HFF-Myc (cell line): Measurements from ENCODE around the gene CAMTA1.

Source experiments
- DNase-seq: peaks from one replicate; pipeline ENCODE4 v3.0.0-alpha.2; 2011; ENCODE audit warnings: low read depth; ENCODE audit errors: extremely low read depth
- H3K4me3 ChIP-seq: replicated peaks from 2 replicates; pipeline ENCODE4 v1.5.1; 2011; ENCODE audit warnings: low read depth, mild to moderate bottlenecking, control low read depth, low read length
- TF ChIP-seq, protein P1 (sequence below): IDR thresholded peaks from 2 replicates; pipeline ENCODE4 v1.5.1; 2012; ENCODE audit warnings: mild to moderate bottlenecking, low read depth, low read length, control low read depth; ENCODE audit errors: missing control alignments

CAMTA1 gene

GRCh38 chr1:7588457-7588827 is 803.2 kb downstream of the CAMTA1 start:
- H3K4me3 ChIP-seq, result no peak overlapping the region
- no peak for DNase-seq
- TF ChIP-seq, protein P1, sequence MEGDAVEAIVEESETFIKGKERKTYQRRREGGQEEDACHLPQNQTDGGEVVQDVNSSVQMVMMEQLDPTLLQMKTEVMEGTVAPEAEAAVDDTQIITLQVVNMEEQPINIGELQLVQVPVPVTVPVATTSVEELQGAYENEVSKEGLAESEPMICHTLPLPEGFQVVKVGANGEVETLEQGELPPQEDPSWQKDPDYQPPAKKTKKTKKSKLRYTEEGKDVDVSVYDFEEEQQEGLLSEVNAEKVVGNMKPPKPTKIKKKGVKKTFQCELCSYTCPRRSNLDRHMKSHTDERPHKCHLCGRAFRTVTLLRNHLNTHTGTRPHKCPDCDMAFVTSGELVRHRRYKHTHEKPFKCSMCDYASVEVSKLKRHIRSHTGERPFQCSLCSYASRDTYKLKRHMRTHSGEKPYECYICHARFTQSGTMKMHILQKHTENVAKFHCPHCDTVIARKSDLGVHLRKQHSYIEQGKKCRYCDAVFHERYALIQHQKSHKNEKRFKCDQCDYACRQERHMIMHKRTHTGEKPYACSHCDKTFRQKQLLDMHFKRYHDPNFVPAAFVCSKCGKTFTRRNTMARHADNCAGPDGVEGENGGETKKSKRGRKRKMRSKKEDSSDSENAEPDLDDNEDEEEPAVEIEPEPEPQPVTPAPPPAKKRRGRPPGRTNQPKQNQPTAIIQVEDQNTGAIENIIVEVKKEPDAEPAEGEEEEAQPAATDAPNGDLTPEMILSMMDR, result no peak

DNA sequence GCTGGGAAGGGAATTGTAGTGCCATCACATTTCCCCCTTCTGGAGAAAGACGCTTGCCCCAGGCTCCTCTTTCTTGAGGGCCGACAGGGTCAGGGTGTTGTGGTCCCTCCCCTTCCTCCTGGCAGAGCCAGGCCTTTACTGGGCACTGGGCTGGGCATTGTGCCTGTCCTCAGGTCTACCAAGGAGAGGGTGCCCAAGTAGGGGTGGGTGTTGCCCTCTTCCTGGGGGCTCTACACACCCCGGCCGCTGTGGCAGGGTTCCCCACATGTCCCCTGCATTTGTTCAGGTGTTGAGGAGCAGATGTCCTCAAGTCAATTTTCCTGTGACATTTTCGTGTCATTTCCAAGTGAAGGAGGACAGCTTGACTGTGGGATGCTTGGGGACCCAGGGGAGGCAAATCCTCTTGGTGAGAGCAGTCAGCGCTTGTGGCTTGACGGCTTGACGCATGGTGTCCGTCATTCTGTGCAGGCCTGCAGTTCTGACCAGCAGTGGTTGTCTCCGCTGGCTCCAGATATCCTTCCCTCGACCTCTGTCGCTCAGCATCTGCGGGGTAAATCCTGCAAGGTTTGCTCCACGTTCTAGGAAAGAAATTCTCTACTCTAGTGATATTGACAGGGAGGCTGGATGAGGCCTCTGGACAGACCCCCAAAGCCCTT is 804.0 kb downstream of the CAMTA1 start:
- H3K4me3 ChIP-seq, result no peak overlapping the region
- TF ChIP-seq, protein P1, result no peak
- no peak for DNase-seq

- H3K4me3 ChIP-seq, result no peak overlapping the region
- no peak for DNase-seq
- TF ChIP-seq, protein P1, result no peak
These were observed 804.6 kb downstream of the CAMTA1 start for GRCh38 chr1:7589774-7590425.

DNA sequence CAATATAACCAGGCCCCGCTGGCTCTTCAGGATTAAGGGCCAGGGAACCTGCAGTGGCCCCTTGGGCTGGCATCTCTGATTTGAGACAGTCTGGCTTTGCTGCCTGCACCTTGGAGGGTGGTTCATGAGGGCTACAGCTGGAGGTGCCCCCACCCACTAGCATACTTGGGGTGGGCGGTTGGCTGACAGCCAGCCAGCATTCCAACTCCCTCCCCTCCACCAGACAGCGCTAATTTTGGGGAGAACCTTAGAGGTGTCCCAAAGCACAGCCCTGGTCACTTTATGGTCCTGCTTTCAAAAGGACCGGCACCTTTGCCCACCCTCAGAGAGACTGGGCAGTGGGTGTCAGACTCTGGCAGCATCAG is 805.2 kb downstream of the CAMTA1 start:
- no peak overlapping the region for H3K4me3 ChIP-seq
- no peak for DNase-seq
- TF ChIP-seq, protein P1, result no peak

DNA sequence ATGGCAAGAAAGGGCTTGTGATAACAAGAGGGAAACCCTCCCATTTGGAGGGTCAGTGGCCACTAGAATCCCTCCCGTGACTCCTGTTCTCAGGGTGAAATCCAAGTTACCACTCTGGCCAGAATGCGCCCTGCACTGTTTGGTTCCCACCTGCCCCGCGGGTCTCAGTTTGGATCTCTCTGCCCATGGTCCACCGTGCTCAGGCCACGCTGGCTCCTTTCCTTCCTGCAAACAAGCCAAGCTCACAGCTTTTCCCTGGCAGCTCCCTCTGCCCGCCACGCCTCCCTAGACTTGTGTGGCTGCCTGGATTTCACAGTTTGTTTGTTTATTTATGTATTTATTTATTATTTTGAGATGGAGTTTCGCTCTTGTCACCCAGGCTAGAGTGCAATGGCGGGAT is 806.3 kb downstream of the CAMTA1 start:
- TF ChIP-seq, protein P1, result no peak
- DNase-seq, result no peak
- no peak overlapping the region for H3K4me3 ChIP-seq

DNA sequence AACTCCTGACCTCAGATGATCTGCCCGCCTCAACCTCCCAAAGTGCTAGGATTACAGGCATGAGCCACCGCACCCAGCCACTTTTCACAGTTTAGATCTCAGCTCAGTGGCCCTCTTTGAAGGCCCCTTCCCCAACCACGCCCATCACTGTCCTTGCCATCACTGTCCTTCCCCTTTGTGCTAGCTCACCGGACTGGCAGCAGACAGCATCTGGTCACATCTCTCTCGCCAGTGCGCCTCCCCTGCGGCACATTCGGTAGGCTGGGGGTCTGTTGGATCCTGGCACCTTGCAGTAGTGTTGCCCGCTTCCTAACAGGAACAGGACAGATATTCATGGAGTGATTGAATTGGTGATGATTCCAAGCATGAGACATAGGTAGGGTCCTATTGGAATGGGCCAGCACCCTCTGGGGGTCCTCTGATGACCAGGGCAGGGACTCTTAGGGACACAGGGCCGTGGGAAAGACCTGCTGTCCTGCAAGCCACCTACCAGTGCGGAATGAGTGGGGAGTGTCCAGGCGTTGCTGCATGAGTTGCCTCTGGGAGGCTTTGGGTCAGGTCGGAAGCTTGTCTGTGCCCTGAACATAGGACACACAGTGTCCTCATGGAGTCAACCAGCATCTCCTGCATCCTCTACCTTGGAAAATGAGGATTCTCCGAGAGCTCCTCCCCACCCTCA is 807.0 kb downstream of the CAMTA1 start:
- no peak overlapping the region for H3K4me3 ChIP-seq
- TF ChIP-seq, protein P1, result no peak
- DNase-seq, result no peak
